HG02588 (cell line): ENCODE measurements around the gene MFSD11.
"Not testable (repeated sequence)": the region's sequence is repeated elsewhere in the genome, so short reads cannot be mapped to it uniquely, and the experiment has no call there.

Source experiments
- ATAC-seq: cut with Tn5 transposase; IDR thresholded peaks from one replicate; pipeline ENCODE4 v1.9.1; 2021; ENCODE audit warnings: mild to moderate bottlenecking, moderate library complexity; ENCODE audit not compliant: unreplicated experiment

MFSD11 gene

GRCh38 chr17:76707985-76708807, 29.7 kb upstream of the MFSD11 start:
- no peak for ATAC-seq

- no peak for ATAC-seq
Observed at GRCh38 chr17:76709077-76709950, 28.6 kb upstream of the MFSD11 start.

DNA sequence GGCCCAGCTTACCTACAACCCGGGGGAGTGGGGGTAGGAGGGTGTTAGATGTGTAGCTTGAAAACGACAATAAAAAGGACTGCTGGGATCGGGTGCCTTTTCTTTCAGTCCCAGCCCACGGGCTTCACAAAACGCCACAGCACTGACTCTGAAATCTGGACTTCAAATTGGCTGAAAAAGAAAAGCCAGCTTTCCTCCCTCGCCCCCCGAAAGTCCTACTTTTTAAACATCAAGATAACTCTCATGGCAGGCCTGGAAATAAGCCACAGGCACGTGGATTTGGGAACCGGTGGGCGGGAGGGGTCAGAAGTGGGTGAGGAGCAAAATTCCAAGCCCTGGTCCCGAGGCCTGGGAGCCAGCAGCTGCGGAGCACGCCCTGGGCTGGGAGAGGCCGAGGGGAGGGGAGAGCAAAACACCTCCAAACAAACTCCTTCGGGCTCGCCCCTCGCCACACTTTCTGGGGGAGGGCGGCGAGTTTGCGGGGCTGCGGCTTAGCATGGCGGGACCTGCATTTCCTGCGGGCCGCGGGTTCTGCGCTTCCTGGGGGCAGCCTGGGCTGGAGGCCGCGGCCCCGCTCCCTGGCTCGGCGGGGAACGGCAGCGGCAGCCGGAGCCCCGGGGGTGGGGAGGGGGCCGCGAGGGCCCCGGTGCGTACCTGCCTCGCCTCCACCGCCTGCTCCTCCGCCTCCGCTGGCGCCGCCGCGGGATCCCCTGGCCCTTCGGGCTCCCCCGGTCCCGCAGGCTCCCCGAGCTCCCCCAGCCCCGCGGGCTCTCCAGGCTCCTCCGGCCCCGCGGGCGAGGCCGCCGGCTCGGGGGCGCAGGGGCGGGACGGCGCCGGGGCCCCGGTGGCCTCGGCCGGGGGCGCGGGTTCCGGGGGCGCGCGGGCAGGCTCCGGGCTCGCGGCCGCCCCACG, 27.7 kb upstream of the MFSD11 start:
- peak; percentile 23 for ATAC-seq

DNA sequence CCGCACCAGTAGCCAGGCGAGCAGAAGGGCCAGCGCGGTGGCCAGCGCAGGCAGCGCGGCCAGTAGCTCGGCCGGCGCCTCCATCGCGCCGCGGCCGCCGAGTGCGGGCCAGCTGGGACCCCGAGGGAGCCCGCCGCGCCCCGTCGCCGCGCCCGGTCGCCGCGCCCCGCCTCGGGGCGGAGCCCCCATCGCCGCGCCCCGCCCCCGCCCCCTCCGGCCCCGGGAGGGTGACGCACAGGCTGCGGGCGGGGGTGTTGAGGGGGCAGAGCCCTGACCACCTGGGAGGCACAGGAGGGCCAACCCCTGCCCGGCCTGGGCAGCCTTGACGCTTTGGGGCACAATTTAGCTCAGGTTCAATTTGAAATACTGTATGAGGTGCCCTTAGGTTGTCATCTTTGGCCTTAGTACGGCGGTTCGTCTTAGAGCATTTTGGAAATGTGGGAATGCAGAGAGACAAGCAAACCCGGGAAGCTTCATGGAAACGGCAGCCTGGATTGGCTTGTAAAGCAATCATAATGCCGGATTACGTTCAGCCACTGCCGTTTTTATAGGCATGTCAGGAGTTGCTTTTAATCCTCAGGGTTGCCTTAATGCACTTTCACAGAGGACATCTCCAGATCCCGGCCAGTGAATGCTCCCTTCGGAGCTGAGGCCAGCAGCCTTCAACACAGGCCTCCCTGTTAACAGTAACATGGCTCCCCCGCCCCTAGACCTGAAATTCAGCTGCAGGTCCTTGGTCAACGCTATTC, 26.9 kb upstream of the MFSD11 start, which contains the start of gene MXRA7:
MXRA7 (minus strand) TSS at position 103 of the 749 bp plus-strand sequence; CDS start at position 84, 19 bp downstream.
- peak; percentile 47 for ATAC-seq

GRCh38 chr17:76712321-76712720, 25.6 kb upstream of the MFSD11 start:
- ATAC-seq, result not testable (repeated sequence)

GRCh38 chr17:76713765-76714164, 24.2 kb upstream of the MFSD11 start:
- ATAC-seq, result no peak

DNA sequence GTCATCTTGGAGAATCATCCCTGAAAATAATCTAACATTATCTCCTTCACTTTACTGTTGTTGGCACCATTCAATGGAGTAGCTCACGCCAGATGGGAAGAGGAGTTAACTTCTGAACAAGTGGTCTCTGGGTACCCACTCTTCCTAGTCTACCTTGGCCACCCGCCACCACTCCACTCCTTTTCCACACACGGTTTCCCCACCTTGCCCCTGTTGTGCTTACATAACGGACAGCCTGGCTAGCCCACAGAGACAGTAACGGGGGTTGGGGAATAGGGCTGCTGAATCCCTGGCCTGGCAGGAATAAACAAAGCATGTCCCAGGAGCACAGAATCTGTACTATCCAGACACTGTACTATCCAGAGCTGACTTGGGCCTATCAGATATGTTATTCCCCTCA, 23.6 kb upstream of the MFSD11 start:
- ATAC-seq, result no peak

DNA sequence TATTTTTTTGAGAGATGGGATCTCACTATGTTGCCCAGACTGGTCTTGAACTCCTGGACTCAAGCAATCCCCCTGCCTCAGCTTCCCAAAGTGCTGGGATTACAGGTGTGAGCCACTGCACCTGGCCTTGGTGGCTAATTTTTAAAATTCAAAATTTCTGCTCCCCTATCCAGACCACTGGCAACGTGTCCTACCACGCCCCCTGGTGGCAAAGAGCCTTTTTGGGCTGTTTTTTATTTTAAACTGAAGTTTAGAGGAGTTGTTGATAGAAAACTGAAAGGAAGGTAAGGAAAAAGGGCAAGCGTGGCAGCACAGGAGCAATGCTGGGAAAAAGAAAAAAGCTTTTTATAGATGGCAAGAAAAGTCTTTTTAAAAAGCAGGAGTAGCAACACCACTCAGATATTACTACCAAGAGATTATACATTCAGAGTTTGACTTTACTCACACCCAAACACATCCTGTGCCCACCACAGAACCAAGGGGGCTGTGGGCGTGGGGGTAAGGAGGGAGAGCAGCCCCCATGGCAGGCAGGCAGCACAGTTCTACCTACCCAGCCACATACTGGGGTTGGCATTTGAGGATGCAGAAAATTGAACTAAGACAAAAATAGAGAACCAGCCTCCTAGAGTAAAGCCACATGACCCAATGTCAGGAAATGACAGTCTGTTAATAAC, 23.0 kb upstream of the MFSD11 start:
- no peak for ATAC-seq

GRCh38 chr17:76715496-76715830, 22.5 kb upstream of the MFSD11 start:
- ATAC-seq, result no peak

GRCh38 chr17:76716146-76716838, 21.6 kb upstream of the MFSD11 start:
- ATAC-seq, result no peak

- no peak for ATAC-seq
Observed at GRCh38 chr17:76716839-76717215, 21.1 kb upstream of the MFSD11 start.

GRCh38 chr17:76718516-76718915, 19.4 kb upstream of the MFSD11 start:
- no peak for ATAC-seq

GRCh38 chr17:76720211-76720610, 17.7 kb upstream of the MFSD11 start:
- ATAC-seq, result no peak

GRCh38 chr17:76720941-76721340, 17.0 kb upstream of the MFSD11 start:
- no peak for ATAC-seq

GRCh38 chr17:76721463-76721862, 16.5 kb upstream of the MFSD11 start:
- ATAC-seq, result no peak

- no peak for ATAC-seq
Observed at GRCh38 chr17:76722279-76722678, 15.6 kb upstream of the MFSD11 start.

GRCh38 chr17:76722977-76723376, 14.9 kb upstream of the MFSD11 start:
- not testable (repeated sequence) for ATAC-seq

GRCh38 chr17:76723812-76724211, 14.1 kb upstream of the MFSD11 start:
- ATAC-seq, result no peak
